Activated CD4-positive, alpha-beta T cell treated with anti-CD3 and anti-CD28 coated beads for 36 hours (primary cell): ENCODE results near the gene CDH23. TPM values are rescaled to one million over a fixed set of nuclear protein-coding genes. Genes with fewer than 3 reads are reported as not detected.
A peak's percentile ranks its signal among the peaks of the same experiment; 100 is the strongest.

Source experiments
- ATAC-seq: fragments of 200-7000 bp; cut with Tn5 transposase; one replicate; pipeline ENCODE4 v1.10.0; 2021; ENCODE audit warnings: mild to moderate bottlenecking, moderate library complexity
- CTCF ChIA-PET: fragments of 350-600 bp; sonication (Branson Sonifier 250); formaldehyde crosslinking; loops from one replicate; lab custom pipeline; 2021; ENCODE audit warnings: antibody characterized with exemption; lab: Charles Lee
- POLR2A ChIA-PET: fragments of 350-600 bp; sonication (Branson Sonifier 250); formaldehyde crosslinking; loops from one replicate; lab custom pipeline; 2021; ENCODE audit warnings: antibody characterized with exemption, inconsistent platforms; lab: Charles Lee
- DNase-seq: peaks from one replicate; pipeline ENCODE4 v3.0.0-alpha.2; 2020
- H3K27ac Mint-ChIP-seq: one replicate; pipeline ENCODE4 v1.8.0; 2021; ENCODE audit warnings: mixed read lengths
- H3K27me3 Mint-ChIP-seq: one replicate; pipeline ENCODE4 v1.8.0; 2021; ENCODE audit warnings: mixed read lengths
- H3K36me3 Mint-ChIP-seq: one replicate; pipeline ENCODE4 v1.8.0; 2021; ENCODE audit warnings: low read depth, mixed read lengths
- H3K4me1 Mint-ChIP-seq: one replicate; pipeline ENCODE4 v1.8.0; 2021; ENCODE audit warnings: mixed read lengths
- H3K4me3 Mint-ChIP-seq: one replicate; pipeline ENCODE4 v1.8.0; 2021; ENCODE audit warnings: mild to moderate bottlenecking, moderate library complexity, mixed read lengths
- H3K9me3 Mint-ChIP-seq: one replicate; pipeline ENCODE4 v1.8.0; 2021; ENCODE audit warnings: low read depth, mixed read lengths
- intact Hi-C, 2 experiments: fragments of 100-400 bp; cut with DNase I in 1 of 2; cut with micrococcal nuclease in 1 of 2; formaldehyde crosslinking; loops; one replicate each; pipeline versions ENCODE4 v1.14.2 to v1.15.1; 2022 to 2024; cut with DNase I, micrococcal nuclease
- total RNA-seq, 2 experiments: library from RNA; stranded (reverse); gene quantifications; one replicate each; pipeline ENCODE4 v1.2.3, GENCODE V29; 2021

Gene CDH23
- total RNA-seq, 2 experiments from 2014 or later = 1.5 to 1.6 TPM

GRCh38 chr10:71382757-71383156, 14.0 kb upstream of the CDH23 start:
- no peaks in the 10 kb centered on the region for H3K9me3 Mint-ChIP-seq
- intact Hi-C loops = loop anchor here (5.0 kb wide), 4 partner anchors 225 to 515 kb away; no protein-coding TSS in a partner anchor
- H3K4me3 Mint-ChIP-seq = no peak overlapping the region
- H3K27me3 Mint-ChIP-seq = no peaks in the 10 kb centered on the region
- DNase-seq (no peak), ATAC-seq (no peak)
- peaks cover under 1% of the 10 kb centered on the region for H3K4me1 Mint-ChIP-seq
- no peaks in the 10 kb centered on the region for H3K36me3 Mint-ChIP-seq
- ChIA-PET POLR2A (no interaction called here), CTCF (interaction anchor here (0.6 to 2.4 kb wide), 6 partner anchors 9 to 1360 kb away, joined by 3 to 8 read pairs (median 4); no protein-coding TSS in a partner anchor)
- no peak overlapping the region for H3K27ac Mint-ChIP-seq

- Mint-ChIP-seq H3K4me3 (no peak overlapping the region), H3K36me3 (no peaks in the 10 kb centered on the region), H3K9me3 (no peaks in the 10 kb centered on the region), H3K4me1 (no peaks in the 10 kb centered on the region), H3K27me3 (no peaks in the 10 kb centered on the region), H3K27ac (no peak overlapping the region)
- POLR2A ChIA-PET = no interaction called here
- ATAC-seq = peak; percentile 95
- CTCF ChIA-PET = interaction anchor here (0.6 to 1.8 kb wide), 21 partner anchors 8 to 808 kb away, joined by 3 to 8 read pairs (median 4); partner anchors contain the start of gene CDH23
- intact Hi-C loops = loop anchor here (1.0 to 5.0 kb wide), 9 partner anchors 69 to 513 kb away; no protein-coding TSS in a partner anchor
- peak; percentile 87 for DNase-seq
These were observed 12.6 kb upstream of the CDH23 start for GRCh38 chr10:71383972-71384687.

GRCh38 chr10:71388171-71388570, 8.5 kb upstream of the CDH23 start:
- ChIA-PET POLR2A (no interaction called here), CTCF (interaction anchor here (0.8 kb wide), 1 partner anchor 10 kb away, joined by 3 read pairs; no protein-coding TSS in a partner anchor)
- no peak overlapping the region for H3K4me3 Mint-ChIP-seq
- no peaks in the 10 kb centered on the region for H3K9me3 Mint-ChIP-seq
- no peak for DNase-seq
- intact Hi-C loops = no loop called here
- H3K27ac Mint-ChIP-seq = no peak overlapping the region
- ATAC-seq = no peak
- peaks cover 5% of the 10 kb centered on the region for H3K27me3 Mint-ChIP-seq
- H3K4me1 Mint-ChIP-seq = no peaks in the 10 kb centered on the region
- no peaks in the 10 kb centered on the region for H3K36me3 Mint-ChIP-seq

- intact Hi-C loops = no loop called here
- POLR2A ChIA-PET = no interaction called here
- Mint-ChIP-seq H3K27ac (no peak overlapping the region), H3K4me3 (no peak overlapping the region), H3K27me3 (peaks cover 9% of the 10 kb centered on the region), H3K9me3 (no peaks in the 10 kb centered on the region), H3K4me1 (no peaks in the 10 kb centered on the region), H3K36me3 (no peaks in the 10 kb centered on the region)
- ATAC-seq = no peak
- CTCF ChIA-PET = interaction anchor here (0.6 to 0.8 kb wide), 2 partner anchors 10 to 304 kb away, joined by 3 read pairs; no protein-coding TSS in a partner anchor
- no peak for DNase-seq
These were observed 8.0 kb upstream of the CDH23 start for GRCh38 chr10:71388583-71389310.

GRCh38 chr10:71389768-71390460, 6.8 kb upstream of the CDH23 start:
- ChIA-PET POLR2A (no interaction called here), CTCF (interaction anchor here (0.5 kb wide), 1 partner anchor 949 kb away, joined by 4 read pairs; no protein-coding TSS in a partner anchor)
- Mint-ChIP-seq H3K4me1 (no peaks in the 10 kb centered on the region), H3K4me3 (no peak overlapping the region), H3K36me3 (no peaks in the 10 kb centered on the region), H3K9me3 (no peaks in the 10 kb centered on the region), H3K27me3 (peaks cover 14% of the 10 kb centered on the region), H3K27ac (no peak overlapping the region)
- no peak for DNase-seq
- intact Hi-C loops = no loop called here
- no peak for ATAC-seq

- no peak overlapping the region for H3K4me3 Mint-ChIP-seq
These were observed 6.3 kb upstream of the CDH23 start for GRCh38 chr10:71390461-71390835.

GRCh38 chr10:71390921-71391690, 5.6 kb upstream of the CDH23 start:
- intact Hi-C loops = no loop called here
- H3K27me3 Mint-ChIP-seq = peaks cover 25% of the 10 kb centered on the region
- ATAC-seq = no peak
- no peaks in the 10 kb centered on the region for H3K4me1 Mint-ChIP-seq
- H3K27ac Mint-ChIP-seq = no peak overlapping the region
- H3K36me3 Mint-ChIP-seq = no peaks in the 10 kb centered on the region
- no peaks in the 10 kb centered on the region for H3K9me3 Mint-ChIP-seq
- ChIA-PET POLR2A (no interaction called here), CTCF (interaction anchor here (0.5 to 2.0 kb wide), 4 partner anchors 9 to 948 kb away, joined by 3 to 8 read pairs (median 5); no protein-coding TSS in a partner anchor)
- no peak overlapping the region for H3K4me3 Mint-ChIP-seq
- DNase-seq = no peak

More at GRCh38 chr10:71390461-71390835, 6.3 kb upstream of the CDH23 start:
- ChIA-PET CTCF (interaction anchor here (0.5 to 2.0 kb wide), 3 partner anchors 10 to 949 kb away, joined by 3 to 6 read pairs (median 4); no protein-coding TSS in a partner anchor), POLR2A (no interaction called here)
- ATAC-seq (no peak), DNase-seq (no peak)
- intact Hi-C loops = no loop called here
- Mint-ChIP-seq H3K36me3 (no peaks in the 10 kb centered on the region), H3K27ac (no peak overlapping the region), H3K4me1 (no peaks in the 10 kb centered on the region), H3K27me3 (peaks cover 18% of the 10 kb centered on the region), H3K9me3 (no peaks in the 10 kb centered on the region)

GRCh38 chr10:71391701-71392100, 5.0 kb upstream of the CDH23 start:
- CTCF ChIA-PET = interaction anchor here (1.2 to 2.0 kb wide), 3 partner anchors 8 to 179 kb away, joined by 3 to 8 read pairs (median 6); no protein-coding TSS in a partner anchor
- POLR2A ChIA-PET = no interaction called here
- no peaks in the 10 kb centered on the region for H3K9me3 Mint-ChIP-seq
- H3K27ac Mint-ChIP-seq = no peak overlapping the region
- intact Hi-C loops = no loop called here
- no peaks in the 10 kb centered on the region for H3K36me3 Mint-ChIP-seq
- ATAC-seq (no peak), DNase-seq (no peak)
- no peaks in the 10 kb centered on the region for H3K4me1 Mint-ChIP-seq
- H3K27me3 Mint-ChIP-seq = peaks cover 25% of the 10 kb centered on the region
- no peak overlapping the region for H3K4me3 Mint-ChIP-seq

- H3K4me1 Mint-ChIP-seq = no peaks in the 10 kb centered on the region
- H3K9me3 Mint-ChIP-seq = no peaks in the 10 kb centered on the region
- H3K27me3 Mint-ChIP-seq = peaks cover 25% of the 10 kb centered on the region
- ChIA-PET POLR2A (no interaction called here), CTCF (interaction anchor here (0.7 to 2.0 kb wide), 4 partner anchors 8 to 178 kb away, joined by 3 to 8 read pairs (median 5); no protein-coding TSS in a partner anchor)
- H3K36me3 Mint-ChIP-seq = no peaks in the 10 kb centered on the region
- intact Hi-C loops = no loop called here
- H3K4me3 Mint-ChIP-seq = no peak overlapping the region
- no peak for ATAC-seq
- no peak for DNase-seq
- no peak overlapping the region for H3K27ac Mint-ChIP-seq
These were observed 4.4 kb upstream of the CDH23 start for GRCh38 chr10:71392292-71392691.
